A673 (cell line): Measurements from ENCODE around the gene VPS13D.

Experiments
- CTCF ChIP-seq: fragments of 300-800, 200-600 bp; sonication (generic); conservative IDR thresholded peaks from 2 replicates; pipeline ENCODE4 v1.5.1; 2017; ENCODE audit warnings: low read depth, mild to moderate bottlenecking, antibody characterized with exemption, low read length, moderate library complexity, mixed read lengths
- EZH2 ChIP-seq: fragments of 200-600 bp; sonication (generic); IDR thresholded peaks from 2 replicates; pipeline ENCODE4 v1.6.1; 2017; ENCODE audit warnings: borderline replicate concordance, low read depth, mild to moderate bottlenecking, mixed read lengths, antibody characterized with exemption, low read length; ENCODE audit not compliant: poor library complexity, severe bottlenecking

- TF ChIP-seq EZH2 (no peak), CTCF (no peak)
These were observed 154.0 kb downstream of the VPS13D start for GRCh38 chr1:12383786-12384185.
